HL-60 (cell line): ENCODE measurements around the gene SERPINB5.

ENCODE experiments used
- DNase-seq, 2 experiments: peaks; one replicate each; pipeline ENCODE4 v3.0.0-alpha.2; 2010 to 2020; ENCODE audit warnings: low read depth in 1 of 2, low spot score in 1 of 2
- H3K27ac ChIP-seq: fragments of 250-450 bp; sonication (Bioruptor Pico); replicated peaks from 2 replicates; pipeline ENCODE4 v1.5.1; 2020; ENCODE audit warnings: mild to moderate bottlenecking, moderate library complexity
- H3K27me3 ChIP-seq: fragments of 250-450 bp; sonication (Bioruptor Pico); 2 replicates; pipeline ENCODE4 v1.5.1; 2021; ENCODE audit warnings: mild to moderate bottlenecking, moderate library complexity; ENCODE audit not compliant: insufficient read depth, poor library complexity, severe bottlenecking
- H3K4me3 ChIP-seq: replicated peaks from 2 replicates; pipeline ENCODE4 v1.5.1; 2011; ENCODE audit warnings: mild to moderate bottlenecking, control low read depth, low read length; ENCODE audit not compliant: insufficient read depth
- GABPA ChIP-seq: IDR thresholded peaks from 2 replicates; pipeline ENCODE4 v1.6.1; 2012; ENCODE audit warnings: low read depth
- POLR2AphosphoS5 ChIP-seq: IDR thresholded peaks from 2 replicates; pipeline ENCODE4 v1.6.1; 2012; ENCODE audit warnings: low read depth
- REST ChIP-seq: IDR thresholded peaks from 2 replicates; pipeline ENCODE4 v1.6.1; 2012; ENCODE audit warnings: low read depth; ENCODE audit not compliant: insufficient replicate concordance
- SPI1 ChIP-seq: IDR thresholded peaks from 2 replicates; pipeline ENCODE4 v1.6.1; 2012; ENCODE audit warnings: low read depth, mild to moderate bottlenecking, borderline replicate concordance
- TF ChIP-seq, protein P1 (sequence below): IDR thresholded peaks from one replicate; pipeline ENCODE4 v1.5.1; 2011; ENCODE audit warnings: low read length, control low read depth, inconsistent platforms; ENCODE audit not compliant: insufficient read depth

Gene SERPINB5

DNA sequence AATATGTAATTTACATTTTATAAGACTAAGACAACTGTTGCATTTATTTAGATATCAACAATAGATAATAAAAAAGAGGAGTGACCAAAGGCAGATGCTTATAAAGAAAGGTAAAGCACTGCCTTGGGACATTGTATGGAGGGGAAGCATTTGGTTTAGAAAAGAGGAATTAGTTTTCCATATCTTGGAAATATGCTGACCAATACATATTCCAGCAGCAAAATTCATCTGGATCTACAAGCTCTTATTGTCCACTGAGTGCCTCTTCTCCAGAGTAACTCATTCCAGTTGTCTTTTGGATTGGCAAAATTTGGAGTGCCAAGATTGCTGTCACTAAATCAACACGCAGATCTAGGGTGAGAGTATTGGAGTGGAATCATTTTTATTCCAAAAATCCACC is 45.6 kb upstream of the SERPINB5 start:
- no peak overlapping the region for H3K27ac ChIP-seq

GRCh38 chr18:63433334-63433866 is 43.4 kb upstream of the SERPINB5 start:
- DNase-seq: no peak
- TF ChIP-seq REST (no peak), SPI1 (no peak), GABPA (no peak), POLR2AphosphoS5 (no peak)
- TF ChIP-seq, protein P1, sequence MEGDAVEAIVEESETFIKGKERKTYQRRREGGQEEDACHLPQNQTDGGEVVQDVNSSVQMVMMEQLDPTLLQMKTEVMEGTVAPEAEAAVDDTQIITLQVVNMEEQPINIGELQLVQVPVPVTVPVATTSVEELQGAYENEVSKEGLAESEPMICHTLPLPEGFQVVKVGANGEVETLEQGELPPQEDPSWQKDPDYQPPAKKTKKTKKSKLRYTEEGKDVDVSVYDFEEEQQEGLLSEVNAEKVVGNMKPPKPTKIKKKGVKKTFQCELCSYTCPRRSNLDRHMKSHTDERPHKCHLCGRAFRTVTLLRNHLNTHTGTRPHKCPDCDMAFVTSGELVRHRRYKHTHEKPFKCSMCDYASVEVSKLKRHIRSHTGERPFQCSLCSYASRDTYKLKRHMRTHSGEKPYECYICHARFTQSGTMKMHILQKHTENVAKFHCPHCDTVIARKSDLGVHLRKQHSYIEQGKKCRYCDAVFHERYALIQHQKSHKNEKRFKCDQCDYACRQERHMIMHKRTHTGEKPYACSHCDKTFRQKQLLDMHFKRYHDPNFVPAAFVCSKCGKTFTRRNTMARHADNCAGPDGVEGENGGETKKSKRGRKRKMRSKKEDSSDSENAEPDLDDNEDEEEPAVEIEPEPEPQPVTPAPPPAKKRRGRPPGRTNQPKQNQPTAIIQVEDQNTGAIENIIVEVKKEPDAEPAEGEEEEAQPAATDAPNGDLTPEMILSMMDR: no peak
- Histone ChIP-seq H3K4me3 (no peak overlapping the region), H3K27me3 (no peaks in the 10 kb centered on the region), H3K27ac (no peak overlapping the region)

More for the DNA sequence above, 45.6 kb upstream of the SERPINB5 start:
- Histone ChIP-seq H3K4me3 (no peak overlapping the region), H3K27me3 (no peaks in the 10 kb centered on the region)
- TF ChIP-seq, protein P1: no peak
- TF ChIP-seq REST: no peak
- no peak for TF ChIP-seq POLR2AphosphoS5
- no peak for TF ChIP-seq GABPA
- TF ChIP-seq SPI1: no peak
- DNase-seq: no peak

DNA sequence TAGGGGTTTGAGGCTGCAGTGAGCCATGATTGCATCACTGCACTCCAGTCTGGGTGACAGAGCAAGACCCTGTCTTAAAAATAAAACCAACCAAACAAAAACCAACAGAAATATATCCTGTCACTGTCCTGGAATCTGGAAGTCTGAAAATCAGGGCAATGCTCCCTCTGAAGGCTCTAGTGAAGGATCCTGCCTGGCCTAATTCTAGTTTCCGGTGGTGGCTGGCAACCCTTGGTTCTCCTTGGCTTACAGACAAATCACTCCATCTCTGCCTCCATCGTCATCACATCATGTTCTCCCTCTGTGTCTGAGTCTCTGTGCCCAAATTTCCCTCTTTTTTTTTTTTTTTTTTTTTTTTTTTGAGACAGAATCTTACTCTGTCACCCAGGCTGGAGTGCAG is 38.6 kb upstream of the SERPINB5 start:
- TF ChIP-seq GABPA: no peak
- TF ChIP-seq, protein P1: no peak
- TF ChIP-seq SPI1: no peak
- TF ChIP-seq POLR2AphosphoS5: no peak
- TF ChIP-seq REST: no peak
- H3K4me3 ChIP-seq: no peak overlapping the region
- no peaks in the 10 kb centered on the region for H3K27me3 ChIP-seq
- H3K27ac ChIP-seq: no peak overlapping the region
- no peak for DNase-seq
